ENCODE measurements around the gene MECP2. TPM values are rescaled to one million over a fixed set of nuclear protein-coding genes. Genes with fewer than 3 reads are reported as not detected.

MECP2 gene
- total and polyA plus RNA-seq, 2 donors (not counting 1 experiment from before 2014, with no cell fraction given): 20.0 to 122 TPM

- POLR2A ChIA-PET: interaction anchor here (0.6 to 0.9 kb wide), 6 partner anchors 10 to 380 kb away, joined by 3 to 12 read pairs (median 5); no protein-coding TSS in a partner anchor
- peaks cover 22% of the 10 kb centered on the region for H3K4me1 Mint-ChIP-seq
- no peaks in the 10 kb centered on the region for H3K9me3 Mint-ChIP-seq (ENCODE audit: insufficient read depth)
- peak overlapping the region; percentile 70 for H3K9ac ChIP-seq (ENCODE audit: low read length)
- CTCF ChIA-PET: interaction anchor here (1.0 to 3.9 kb wide), 4 partner anchors 10 to 48 kb away, joined by 3 to 21 read pairs (median 4); no protein-coding TSS in a partner anchor
- no peaks in the 10 kb centered on the region for H3K27me3 ChIP-seq (replicated peaks in 1 of 4; ENCODE audit: control extremely low read depth in 1 of 4, control insufficient read depth in 3 of 4, insufficient read depth in 4 of 4, low read length in 3 of 4)
- H3K79me2 ChIP-seq (ENCODE audit: control insufficient read depth, insufficient read depth, low read length): peaks cover 30% of the 10 kb centered on the region
- intact Hi-C loops (cut with micrococcal nuclease): loop anchor here (2.0 kb wide), 1 partner anchor 45 kb away; the partner anchor contains the start of gene TMEM187
- peak; percentile 24 for DNase-seq
- H3K27ac Mint-ChIP-seq: peak overlapping the region; percentile 85
- no peak for ATAC-seq (ENCODE audit: low read depth)
- H3K9me3 ChIP-seq (ENCODE audit: control extremely low read depth in 1 of 3, control insufficient read depth in 2 of 3, insufficient read depth in 1 of 3, low read length in 2 of 3): no peaks in the 10 kb centered on the region
- H3K4me2 ChIP-seq (replicated peaks; ENCODE audit: low read depth, low read length, poor library complexity, severe bottlenecking): peak overlapping the region; percentile 89
- H2AFZ ChIP-seq (ENCODE audit: insufficient read depth, low read depth, low read length, poor library complexity, severe bottlenecking): no peak overlapping the region
- H4K20me1 ChIP-seq (ENCODE audit: control insufficient read depth, insufficient read depth, low read length, poor library complexity, severe bottlenecking): no peaks in the 10 kb centered on the region
- H3K4me1 ChIP-seq (ENCODE audit: control insufficient read depth in 2 of 2, insufficient read depth in 2 of 2, low read length in 2 of 2): peaks cover 6 to 32% of the 10 kb centered on the region in 2 donors
- peaks cover 0 to 39% of the 10 kb centered on the region in 2 experiments for H3K36me3 ChIP-seq (replicated peaks in 1 of 2; ENCODE audit: control extremely low read depth in 1 of 2, control insufficient read depth in 1 of 2, extremely low read depth in 1 of 2, insufficient read depth in 2 of 2, low read length in 1 of 2)
- H3K4me3 Mint-ChIP-seq: peak overlapping the region; percentile 87
- H3K27me3 Mint-ChIP-seq: no peaks in the 10 kb centered on the region
- H3K27ac ChIP-seq (ENCODE audit: low read length in 2 of 2): peak overlapping the region; percentile 34 to 50
- 65% methylated on average over 10 of the region's 26 CpGs for WGBS (ENCODE audit: insufficient coverage)
- TF ChIP-seq CTCF (IDR thresholded peaks at IDR 0.05) (no peak), EZH2 (IDR thresholded peaks at IDR 0.05; ENCODE audit: borderline replicate concordance, insufficient read depth, low read depth, low read length, poor library complexity, severe bottlenecking) (no peak)
- peak overlapping the region in 4 of 5 experiments; percentile 55 to 67 (median 64) for H3K4me3 ChIP-seq (ENCODE audit: control extremely low read depth in 1 of 5, extremely low read depth in 1 of 5, insufficient read depth in 1 of 5, low read depth in 2 of 5, low read length in 4 of 5)
Observed at GRCh38 chrX:154017766-154018517, 79.6 kb downstream of the MECP2 start.

All from B cell (primary cell).